ENCODE results near the gene NSD1.

NSD1 gene

GRCh38 chr5:177133096-177133852 is at the start of gene NSD1:
Gene NSD1 (plus strand): TSS chr5:177133773. CDS start chr5:177135104, 1,331 bp downstream.
- DNase-seq, result peak; percentile 15

GRCh38 chr5:177084175-177084574 is 49.4 kb upstream of the NSD1 start:
- no peak for DNase-seq

- DNase-seq, result no peak
These were observed 47.5 kb upstream of the NSD1 start for GRCh38 chr5:177085985-177086653.

- DNase-seq, result peak; percentile 39
These were observed 46.7 kb upstream of the NSD1 start, which contains the start of gene FGFR4 for GRCh38 chr5:177086654-177087397. Gene FGFR4 (plus strand): TSS chr5:177086915. CDS start chr5:177089603, 2,688 bp downstream.

GRCh38 chr5:177087398-177088005 is 46.1 kb upstream of the NSD1 start:
- no peak for DNase-seq

GRCh38 chr5:177089127-177089526 is 44.4 kb upstream of the NSD1 start:
- no peak for DNase-seq

- DNase-seq, result no peak
These were observed 43.5 kb upstream of the NSD1 start for GRCh38 chr5:177089825-177090641.

GRCh38 chr5:177090813-177091212 is 42.8 kb upstream of the NSD1 start:
- no peak for DNase-seq

- DNase-seq, result no peak
These were observed 42.3 kb upstream of the NSD1 start for GRCh38 chr5:177091232-177091631.

- DNase-seq, result no peak
These were observed 41.1 kb upstream of the NSD1 start for GRCh38 chr5:177092178-177093081.

GRCh38 chr5:177093082-177093712 is 40.4 kb upstream of the NSD1 start:
- no peak for DNase-seq

GRCh38 chr5:177093803-177094202 is 39.8 kb upstream of the NSD1 start:
- no peak for DNase-seq

GRCh38 chr5:177094224-177095087 is 39.1 kb upstream of the NSD1 start:
- DNase-seq, result no peak

GRCh38 chr5:177095088-177095669 is 38.4 kb upstream of the NSD1 start:
- DNase-seq, result no peak

GRCh38 chr5:177096162-177097015 is 37.2 kb upstream of the NSD1 start:
- DNase-seq, result no peak

- no peak for DNase-seq
These were observed 36.3 kb upstream of the NSD1 start for GRCh38 chr5:177097016-177097985.

GRCh38 chr5:177098120-177098469 is 35.5 kb upstream of the NSD1 start:
- DNase-seq, result no peak
